Fibroblast of skin of left quadriceps (primary cell): Measurements from ENCODE around the gene PDXK.

Source experiments
- DNase-seq, 2 experiments: peaks; one replicate each; pipeline ENCODE4 v3.0.0-alpha.2; 2013; ENCODE audit warnings: low read depth in 2 of 2

Gene PDXK

DNA sequence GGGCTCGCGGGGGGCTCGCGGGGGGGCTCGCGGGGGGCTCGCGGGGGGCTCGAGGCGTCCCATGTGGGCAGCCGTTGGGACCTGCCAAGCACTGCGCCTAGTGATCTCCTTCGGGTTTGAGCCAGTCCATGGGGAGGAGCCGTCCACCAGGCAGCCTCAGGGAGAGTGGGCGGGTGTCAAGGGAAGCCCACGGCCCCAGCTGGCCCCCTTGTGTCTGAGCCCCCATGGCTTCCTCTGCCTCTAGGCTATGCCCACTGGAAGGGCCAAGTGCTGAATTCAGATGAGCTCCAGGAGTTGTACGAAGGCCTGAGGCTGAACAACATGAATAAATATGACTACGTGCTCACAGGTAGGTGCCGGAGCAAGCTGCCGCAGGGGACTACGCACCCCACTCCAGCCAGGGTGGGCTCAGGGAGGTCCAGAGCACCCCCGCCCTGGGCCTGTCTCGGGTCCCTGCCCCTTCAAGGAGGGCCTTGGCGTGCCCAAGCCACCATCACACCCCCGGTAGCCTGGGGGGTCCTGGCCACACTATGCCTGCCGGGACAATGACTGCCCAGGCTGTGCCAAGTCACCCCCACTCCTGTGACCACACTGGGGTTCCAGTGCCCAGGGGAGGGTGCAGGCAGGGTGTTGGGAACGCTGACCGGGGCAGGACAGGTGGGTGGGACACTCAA lies 22.6 kb downstream of the PDXK start:
- DNase-seq, result no peak

- no peak for DNase-seq
Measured at GRCh38 chr21:43743947-43744346, 25.0 kb downstream of the PDXK start.

DNA sequence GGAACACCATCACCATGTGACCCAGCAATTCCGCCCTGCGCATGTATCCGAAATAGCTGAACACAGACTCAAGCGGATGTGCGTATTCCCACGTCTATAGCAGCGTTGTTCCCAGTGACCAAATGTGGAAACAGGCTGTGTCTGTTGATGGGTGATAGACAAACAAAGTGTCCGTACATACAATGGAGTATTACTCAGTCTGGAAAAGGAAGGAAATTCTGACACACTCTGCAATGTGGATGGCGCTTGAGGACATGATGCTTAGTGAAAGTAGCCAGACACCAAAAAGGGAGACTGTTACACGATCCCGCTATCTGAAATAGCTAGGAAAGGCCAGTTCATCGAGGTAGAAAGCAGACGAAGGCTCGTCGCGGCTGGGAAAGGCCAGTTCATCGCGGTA lies 25.8 kb downstream of the PDXK start:
- DNase-seq, result no peak

DNA sequence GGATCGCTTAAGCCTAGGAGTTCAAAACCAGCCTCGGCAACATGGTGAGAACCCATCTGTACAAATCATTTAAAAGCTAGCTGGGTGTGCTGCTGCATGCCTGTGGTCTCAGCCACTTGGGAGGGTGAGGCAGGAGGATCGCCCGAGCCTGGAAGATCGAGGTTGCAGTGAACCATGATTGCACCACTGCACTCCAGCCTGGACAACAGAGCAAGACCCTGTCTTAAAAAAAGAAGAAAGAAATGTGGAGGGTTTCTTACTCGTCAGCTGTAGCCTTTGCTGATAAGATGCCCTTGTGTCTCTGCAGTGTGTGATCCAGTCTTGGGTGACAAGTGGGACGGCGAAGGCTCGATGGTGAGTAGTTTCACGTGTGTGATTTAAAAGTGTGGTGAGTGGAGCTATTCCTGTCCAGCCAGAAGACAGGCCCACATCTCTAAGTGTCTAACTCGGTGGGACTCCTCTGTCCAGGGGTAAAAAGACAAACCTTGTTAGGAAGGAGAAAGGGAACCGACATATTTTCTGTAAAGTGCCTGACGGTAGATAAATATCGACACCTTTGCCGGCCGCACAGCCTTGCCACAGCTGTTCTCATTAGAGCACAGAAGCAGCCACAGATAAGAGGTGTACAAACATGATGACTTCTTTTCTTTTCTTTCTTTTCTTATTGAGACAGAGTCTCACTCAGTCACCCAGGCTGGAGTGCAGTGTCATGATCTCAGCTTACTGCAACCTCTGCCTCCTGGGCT lies 27.0 kb downstream of the PDXK start:
- DNase-seq, result no peak

GRCh38 chr21:43748622-43749021 lies 29.7 kb downstream of the PDXK start:
- DNase-seq, result no peak

DNA sequence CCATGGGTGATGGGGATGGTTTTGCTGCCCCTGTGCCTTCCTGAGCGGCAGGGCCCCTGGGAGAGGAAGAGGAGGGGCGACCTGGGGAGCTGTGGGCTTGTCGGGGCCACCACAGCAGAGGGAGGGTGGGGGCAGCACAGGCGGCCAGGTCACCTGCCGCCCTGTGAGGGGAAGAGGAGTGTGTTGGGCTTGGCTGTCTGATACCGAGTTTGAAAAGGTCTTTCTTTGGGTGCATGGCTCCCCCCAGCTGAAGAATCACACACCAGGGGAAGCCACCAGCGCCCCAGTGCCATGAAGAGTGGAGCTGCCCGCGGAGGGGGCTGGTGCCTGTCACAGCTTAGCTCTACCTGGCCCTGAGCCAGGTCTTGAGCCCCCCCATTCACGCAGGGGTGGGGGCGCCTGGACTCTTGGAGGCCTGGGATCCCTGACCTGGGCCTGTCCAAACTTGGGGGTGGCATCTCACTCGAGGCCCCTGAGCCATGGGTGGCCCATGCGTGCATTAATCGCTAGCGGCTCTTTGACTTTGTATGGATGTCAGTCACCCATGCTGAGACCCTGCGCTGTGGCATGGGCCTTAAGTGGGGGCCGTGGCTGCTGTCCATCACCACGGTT lies 30.8 kb downstream of the PDXK start:
- no peak for DNase-seq

DNA sequence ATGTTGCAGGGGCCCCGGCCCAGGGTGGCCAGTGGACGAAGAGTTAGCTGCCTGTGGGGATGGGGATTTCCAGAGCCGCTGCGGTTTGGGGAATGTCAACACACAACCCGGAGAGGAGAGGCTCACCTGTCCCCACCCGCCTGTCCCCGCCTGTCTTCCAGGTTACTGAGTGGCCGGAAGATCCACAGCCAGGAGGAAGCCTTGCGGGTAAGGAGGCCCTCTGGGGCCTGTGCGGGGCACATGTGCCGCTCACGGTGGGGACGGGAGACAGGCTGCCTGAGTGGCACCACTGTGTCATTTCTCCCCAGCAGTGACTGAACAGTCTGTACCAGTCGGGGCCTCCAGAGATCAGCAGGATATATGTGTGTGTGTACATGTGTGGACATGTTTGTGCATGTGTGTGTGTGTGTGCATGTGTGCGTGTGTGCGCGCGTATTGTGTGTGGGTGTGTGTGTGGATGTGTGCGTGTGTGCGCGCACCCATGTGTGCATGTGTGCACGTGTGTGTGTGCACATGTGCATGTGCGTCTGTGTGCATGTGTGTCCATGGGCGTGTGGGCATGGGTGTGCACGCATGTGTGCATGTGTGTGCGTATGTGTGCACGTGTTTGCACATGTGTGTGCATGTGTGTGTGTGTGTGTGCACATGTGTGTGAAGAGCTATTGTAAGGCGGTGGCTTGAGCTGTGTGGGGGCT lies 31.6 kb downstream of the PDXK start:
- DNase-seq, result no peak

GRCh38 chr21:43751955-43752591 lies 33.1 kb downstream of the PDXK start:
- DNase-seq, result no peak

DNA sequence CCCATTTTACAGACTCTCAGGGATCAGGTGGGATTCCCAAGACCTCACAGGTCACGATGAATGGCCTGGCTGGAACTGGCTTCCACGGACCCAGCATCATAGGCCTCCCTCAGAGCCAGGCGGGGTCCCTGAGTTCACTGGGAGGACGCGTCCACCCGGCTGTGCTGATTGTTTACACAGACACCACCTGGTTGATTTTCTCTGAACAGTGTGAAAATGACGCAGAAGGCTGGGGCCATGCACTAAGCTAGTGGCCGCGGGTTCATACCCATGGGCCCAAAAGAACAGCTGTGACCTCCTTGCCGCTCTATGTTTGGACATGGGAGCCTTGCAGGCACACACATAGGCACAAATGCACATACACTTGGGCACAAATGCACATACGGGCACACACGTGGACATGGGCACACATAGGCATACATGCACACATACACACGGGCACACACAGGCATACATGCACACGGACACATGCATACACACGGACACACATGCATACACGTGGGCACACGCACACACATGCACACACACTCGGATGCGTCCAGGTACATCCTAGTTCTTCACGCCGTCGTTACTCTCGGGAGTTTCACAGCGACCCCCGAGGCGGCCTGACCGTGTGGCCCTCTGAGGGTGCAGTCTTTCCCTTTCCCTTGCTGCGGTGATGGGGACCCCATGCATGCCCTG lies 34.0 kb downstream of the PDXK start:
- no peak for DNase-seq

- DNase-seq, result no peak
Measured at GRCh38 chr21:43753439-43753799, 34.5 kb downstream of the PDXK start.

DNA sequence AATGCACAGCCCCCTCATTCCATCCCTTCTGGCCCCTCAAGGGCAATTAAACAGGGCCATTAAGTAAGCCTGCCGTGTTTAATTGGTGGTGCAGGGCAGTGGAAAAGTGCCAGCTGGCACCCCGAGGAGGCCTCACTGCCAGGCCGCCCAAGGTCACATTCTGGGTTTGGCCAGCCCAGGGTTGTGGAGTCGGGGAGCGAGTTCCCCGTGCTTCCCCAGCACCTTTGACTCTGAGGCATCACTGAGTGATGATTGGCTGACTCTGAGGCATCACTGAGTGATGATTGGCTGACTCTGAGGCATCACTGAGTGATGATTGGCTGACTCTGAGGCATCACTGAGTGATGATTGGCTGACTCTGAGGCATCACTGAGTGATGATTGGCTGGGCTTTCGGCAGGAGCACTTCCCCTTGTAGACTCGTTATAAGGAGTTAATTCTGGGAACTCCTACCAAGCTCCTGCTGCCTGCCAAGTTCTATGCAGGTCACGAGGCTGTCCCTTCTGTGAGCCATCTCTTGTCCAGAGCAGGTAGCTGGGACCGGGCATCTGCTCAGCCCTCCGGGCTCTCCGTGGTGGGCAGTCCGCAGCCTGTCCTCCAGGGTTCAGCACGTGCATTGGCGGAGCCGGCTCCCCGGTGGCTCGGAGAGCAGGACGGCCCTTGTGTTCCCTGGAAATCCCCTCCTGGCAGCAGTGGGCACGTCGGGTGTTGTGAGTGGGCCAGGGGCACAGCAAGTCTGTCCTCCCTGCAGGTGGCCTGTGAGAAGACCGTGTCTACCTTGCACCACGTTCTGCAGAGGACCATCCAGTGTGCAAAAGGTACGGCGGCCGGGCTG lies 36.2 kb downstream of the PDXK start:
- no peak for DNase-seq

- no peak for DNase-seq
Measured at GRCh38 chr21:43755820-43756594, 37.1 kb downstream of the PDXK start.

DNA sequence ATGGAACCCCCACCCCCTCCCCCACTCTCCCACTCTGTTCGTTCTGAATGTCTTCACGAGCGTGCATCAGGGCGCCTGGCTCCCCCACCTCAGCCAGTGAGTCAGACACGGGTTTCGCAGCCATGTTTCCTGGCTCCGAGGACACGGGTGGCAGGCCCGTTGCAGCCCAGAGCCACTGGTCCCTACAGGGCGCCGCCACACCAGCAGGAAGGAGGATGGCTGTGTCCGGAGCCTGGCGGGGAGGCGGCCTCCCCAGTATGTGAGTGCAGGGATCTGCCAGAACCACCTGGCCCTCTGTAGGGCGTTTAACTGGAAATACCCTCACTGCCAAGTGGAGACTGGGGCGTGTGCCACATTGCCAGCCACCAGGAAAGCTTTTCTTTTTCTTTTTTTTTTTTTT lies 38.7 kb downstream of the PDXK start:
- no peak for DNase-seq

GRCh38 chr21:43758111-43758641 lies 39.2 kb downstream of the PDXK start:
- DNase-seq, result peak; percentile 23 to 31

DNA sequence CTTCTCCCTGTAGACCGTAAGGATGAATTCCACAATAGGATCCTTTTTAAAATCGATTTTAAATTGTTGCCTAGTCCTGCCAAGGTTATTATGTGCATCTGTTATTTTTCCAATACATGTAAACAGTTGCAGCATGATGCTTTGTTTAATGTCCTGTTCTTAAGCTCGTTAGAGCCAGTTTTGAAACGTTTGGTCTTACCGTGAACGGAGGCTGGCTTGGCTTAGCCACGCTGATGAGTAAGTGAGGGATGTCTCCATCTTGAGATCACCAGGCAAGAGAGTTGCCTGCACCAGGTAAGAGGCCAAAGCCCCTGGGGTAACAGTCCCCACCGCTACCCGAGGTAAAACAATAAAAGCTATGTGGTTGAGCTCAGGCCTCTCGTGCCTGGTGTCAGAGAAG lies 39.9 kb downstream of the PDXK start:
- DNase-seq, result no peak

DNA sequence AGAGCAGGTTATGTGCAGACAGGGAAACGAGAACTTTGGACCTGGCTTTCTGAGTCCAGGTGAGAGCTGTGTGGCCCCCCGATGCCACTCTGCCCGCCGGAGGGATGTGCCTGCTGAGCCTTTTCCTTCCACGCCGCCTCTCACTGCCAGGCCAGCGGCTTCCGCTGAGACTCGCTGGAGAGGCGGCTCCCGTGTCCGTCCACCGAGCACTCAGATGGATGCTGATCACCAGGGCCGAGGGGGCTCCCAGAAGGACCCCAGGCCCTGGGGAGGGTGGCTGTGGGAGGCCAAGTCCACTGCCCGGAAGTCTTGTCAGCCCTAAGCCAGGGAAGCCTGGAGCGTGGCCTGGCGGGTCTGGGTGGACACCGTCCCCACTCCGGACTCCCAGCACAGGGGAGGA lies 40.7 kb downstream of the PDXK start:
- no peak for DNase-seq

- DNase-seq, result no peak
Measured at GRCh38 chr21:43760391-43760958, 41.5 kb downstream of the PDXK start.

- DNase-seq, result no peak
Measured at GRCh38 chr21:43761886-43762285, 43.0 kb downstream of the PDXK start.
